ENCODE data around the gene NUDT4.

GRCh38 chr12:93365616-93366405, 11.9 kb upstream of the NUDT4 start:
- no peak for TF ChIP-seq CTCF (conservative IDR thresholded peaks at IDR 0.05; ENCODE audit: low read depth, low read length)
- TF ChIP-seq RAD21 (IDR thresholded peaks at IDR 0.05; ENCODE audit: low read length): no peak
- TF ChIP-seq POLR2A (IDR thresholded peaks at IDR 0.05; ENCODE audit: low read depth, low read length): no peak
- TF ChIP-seq MXI1 (IDR thresholded peaks at IDR 0.05; ENCODE audit: borderline replicate concordance, low read depth, low read length): no peak
- TF ChIP-seq USF2 (IDR thresholded peaks at IDR 0.05; ENCODE audit: low read depth, low read length): no peak
- TF ChIP-seq SMC3 (IDR thresholded peaks at IDR 0.05; ENCODE audit: low read depth, low read length): no peak
- TF ChIP-seq BHLHE40 (IDR thresholded peaks at IDR 0.05; ENCODE audit: low read depth, low read length): no peak
- no peak for TF ChIP-seq CHD1 (IDR thresholded peaks at IDR 0.05; ENCODE audit: low read depth, low read length)
- TF ChIP-seq RFX5 (IDR thresholded peaks at IDR 0.05; ENCODE audit: low read depth, low read length): no peak
- no peak for TF ChIP-seq CEBPB (IDR thresholded peaks at IDR 0.05; ENCODE audit: low read depth, low read length)
- no peak for TF ChIP-seq RCOR1 (IDR thresholded peaks at IDR 0.05; ENCODE audit: insufficient replicate concordance, low read length)
- TF ChIP-seq NFE2L2 (IDR thresholded peaks at IDR 0.05; ENCODE audit: low read depth, low read length): no peak

Measured in IMR-90 (cell line).